Sigmoid colon (tissue), 4 donors: ENCODE measurements around the gene HACD1.

Experiments used
- CTCF ChIP-seq, 4 experiments: fragments of 450-650 bp in 3 of 4; fragments of 200-600 bp in 1 of 4; IDR thresholded peaks; one replicate each; pipeline ENCODE4 v1.5.1; 2016 to 2019; ENCODE audit warnings: antibody characterized with exemption in 4 of 4, mild to moderate bottlenecking in 3 of 4, moderate library complexity in 2 of 4
- EP300 ChIP-seq, 4 donors: sonication (generic); formaldehyde crosslinking; IDR thresholded peaks; one replicate each; pipeline ENCODE4 v1.6.1; 2017; ENCODE audit warnings: antibody characterized with exemption in 4 of 4

GRCh38 chr10:17652585-17652984 is 35.4 kb upstream of the HACD1 start:
- TF ChIP-seq CTCF (IDR thresholded peaks at IDR 0.05), result no peak
- TF ChIP-seq EP300 (IDR thresholded peaks at IDR 0.05), result no peak
